ENCODE measurements around the gene TTF1. TPM values are rescaled to one million over a fixed set of nuclear protein-coding genes. Genes with fewer than 3 reads are reported as not detected.

Gene TTF1
- total and polyA plus RNA-seq, 10 of the 15 experiments (the other 5 are each of a cell fraction or from before 2014, with no cell fraction given) = 11.3 to 25.5 (median 16.0) TPM

DNA sequence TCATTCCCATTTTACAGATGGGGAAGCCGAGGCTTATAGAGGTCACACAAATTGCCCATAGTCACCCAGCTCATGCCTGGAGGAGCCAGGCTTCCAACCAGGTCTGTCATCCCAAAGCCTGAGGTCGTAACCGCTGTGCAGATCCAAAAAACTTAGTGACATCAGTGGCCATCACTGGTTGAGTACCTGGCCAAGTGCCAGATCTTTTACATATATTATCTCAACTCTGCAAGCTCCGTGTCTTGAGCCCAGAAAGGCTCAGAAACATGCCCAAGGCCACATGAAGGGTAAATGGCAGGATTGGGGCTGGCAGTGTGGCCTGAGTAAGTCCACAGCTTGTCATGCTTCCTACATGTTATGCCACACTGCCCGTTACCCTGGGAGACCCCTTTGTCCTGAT lies 16.9 kb upstream of the TTF1 start (continued):
- TF ChIP-seq, protein P1, sequence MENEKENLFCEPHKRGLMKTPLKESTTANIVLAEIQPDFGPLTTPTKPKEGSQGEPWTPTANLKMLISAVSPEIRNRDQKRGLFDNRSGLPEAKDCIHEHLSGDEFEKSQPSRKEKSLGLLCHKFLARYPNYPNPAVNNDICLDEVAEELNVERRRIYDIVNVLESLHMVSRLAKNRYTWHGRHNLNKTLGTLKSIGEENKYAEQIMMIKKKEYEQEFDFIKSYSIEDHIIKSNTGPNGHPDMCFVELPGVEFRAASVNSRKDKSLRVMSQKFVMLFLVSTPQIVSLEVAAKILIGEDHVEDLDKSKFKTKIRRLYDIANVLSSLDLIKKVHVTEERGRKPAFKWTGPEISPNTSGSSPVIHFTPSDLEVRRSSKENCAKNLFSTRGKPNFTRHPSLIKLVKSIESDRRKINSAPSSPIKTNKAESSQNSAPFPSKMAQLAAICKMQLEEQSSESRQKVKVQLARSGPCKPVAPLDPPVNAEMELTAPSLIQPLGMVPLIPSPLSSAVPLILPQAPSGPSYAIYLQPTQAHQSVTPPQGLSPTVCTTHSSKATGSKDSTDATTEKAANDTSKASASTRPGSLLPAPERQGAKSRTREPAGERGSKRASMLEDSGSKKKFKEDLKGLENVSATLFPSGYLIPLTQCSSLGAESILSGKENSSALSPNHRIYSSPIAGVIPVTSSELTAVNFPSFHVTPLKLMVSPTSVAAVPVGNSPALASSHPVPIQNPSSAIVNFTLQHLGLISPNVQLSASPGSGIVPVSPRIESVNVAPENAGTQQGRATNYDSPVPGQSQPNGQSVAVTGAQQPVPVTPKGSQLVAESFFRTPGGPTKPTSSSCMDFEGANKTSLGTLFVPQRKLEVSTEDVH (IDR thresholded peaks at IDR 0.05; ENCODE audit: low read depth, partially characterized antibody) = no peak
- no peak for TF ChIP-seq SP1 (IDR thresholded peaks at IDR 0.05; ENCODE audit: low read depth, low read length)
- TF ChIP-seq SIN3A (IDR thresholded peaks at IDR 0.05; ENCODE audit: low read depth, low read length) = no peak
- TF ChIP-seq, protein P2, sequence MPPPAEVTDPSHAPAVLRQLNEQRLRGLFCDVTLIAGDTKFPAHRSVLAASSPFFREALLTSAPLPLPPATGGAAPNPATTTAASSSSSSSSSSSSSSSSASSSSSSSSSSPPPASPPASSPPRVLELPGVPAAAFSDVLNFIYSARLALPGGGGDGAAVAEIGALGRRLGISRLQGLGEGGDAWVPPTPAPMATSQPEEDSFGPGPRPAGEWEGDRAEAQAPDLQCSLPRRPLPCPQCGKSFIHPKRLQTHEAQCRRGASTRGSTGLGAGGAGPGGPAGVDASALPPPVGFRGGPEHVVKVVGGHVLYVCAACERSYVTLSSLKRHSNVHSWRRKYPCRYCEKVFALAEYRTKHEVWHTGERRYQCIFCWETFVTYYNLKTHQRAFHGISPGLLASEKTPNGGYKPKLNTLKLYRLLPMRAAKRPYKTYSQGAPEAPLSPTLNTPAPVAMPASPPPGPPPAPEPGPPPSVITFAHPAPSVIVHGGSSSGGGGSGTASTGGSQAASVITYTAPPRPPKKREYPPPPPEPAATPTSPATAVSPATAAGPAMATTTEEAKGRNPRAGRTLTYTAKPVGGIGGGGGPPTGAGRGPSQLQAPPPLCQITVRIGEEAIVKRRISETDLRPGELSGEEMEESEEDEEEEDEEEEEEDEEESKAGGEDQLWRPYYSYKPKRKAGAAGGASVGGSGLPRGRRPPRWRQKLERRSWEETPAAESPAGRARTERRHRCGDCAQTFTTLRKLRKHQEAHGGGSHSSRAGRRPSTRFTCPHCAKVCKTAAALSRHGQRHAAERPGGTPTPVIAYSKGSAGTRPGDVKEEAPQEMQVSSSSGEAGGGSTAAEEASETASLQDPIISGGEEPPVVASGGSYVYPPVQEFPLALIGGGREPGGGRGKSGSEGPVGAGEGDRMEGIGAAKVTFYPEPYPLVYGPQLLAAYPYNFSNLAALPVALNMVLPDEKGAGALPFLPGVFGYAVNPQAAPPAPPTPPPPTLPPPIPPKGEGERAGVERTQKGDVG (CRISPR knock-in tag; IDR thresholded peaks at IDR 0.05) = no peak
- TF ChIP-seq BCL11A (IDR thresholded peaks at IDR 0.05; ENCODE audit: low read depth, low read length) = no peak
- no peak for TF ChIP-seq PML (IDR thresholded peaks at IDR 0.05; ENCODE audit: low read length)
- TF ChIP-seq BACH1 (IDR thresholded peaks at IDR 0.05; ENCODE audit: borderline replicate concordance) = no peak
- no peak for TF ChIP-seq CBFB (IDR thresholded peaks at IDR 0.05; ENCODE audit: low read depth)
- no peak for TF ChIP-seq HDAC6 (IDR thresholded peaks at IDR 0.05; ENCODE audit: unreplicated experiment)

Measured in GM12878 (cell line).